H1 (cell line): ENCODE measurements around the gene ENAH. TPM values are rescaled to one million over a fixed set of nuclear protein-coding genes. Genes with fewer than 3 reads are reported as not detected.

Experiments used
- TAF1 ChIP-seq: IDR thresholded peaks from 2 replicates; pipeline ENCODE4 v1.6.1; 2011; ENCODE audit warnings: mild to moderate bottlenecking, low read depth, low read length
- polyA plus RNA-seq, 7 experiments: library from polyadenylated mRNA; depleted of rRNA in 3 of 7; stranded (reverse) in 5 of 7; unstranded in 2 of 7; fragments of >200 nt in 5 of 7; fragments of 200-250 nt in 2 of 7; gene quantifications; 1 replicate in 5 of 7; 2 replicates in 1 of 7; 4 replicates in 1 of 7; pipeline versions ENCODE4 v1.2.1 to v1.2.3, GENCODE V29; 2011 to 2013; ENCODE audit warnings: missing spikeins in 2 of 7, mixed read lengths in 2 of 7
- total RNA-seq: library from RNA; stranded (reverse); fragmentation: NEBNext Ultra II Directional; extraction: Animal tissue kit (Norgen Biotek cat#: 25700); gene quantifications from 2 replicates; pipeline ENCODE4 v1.2.1, GENCODE V29; 2021

ENAH gene
- total and polyA plus RNA-seq, 2 of the 8 experiments (the other 6 are each of a cell fraction or from before 2014, with no cell fraction given), result 39.1 to 335 TPM

DNA sequence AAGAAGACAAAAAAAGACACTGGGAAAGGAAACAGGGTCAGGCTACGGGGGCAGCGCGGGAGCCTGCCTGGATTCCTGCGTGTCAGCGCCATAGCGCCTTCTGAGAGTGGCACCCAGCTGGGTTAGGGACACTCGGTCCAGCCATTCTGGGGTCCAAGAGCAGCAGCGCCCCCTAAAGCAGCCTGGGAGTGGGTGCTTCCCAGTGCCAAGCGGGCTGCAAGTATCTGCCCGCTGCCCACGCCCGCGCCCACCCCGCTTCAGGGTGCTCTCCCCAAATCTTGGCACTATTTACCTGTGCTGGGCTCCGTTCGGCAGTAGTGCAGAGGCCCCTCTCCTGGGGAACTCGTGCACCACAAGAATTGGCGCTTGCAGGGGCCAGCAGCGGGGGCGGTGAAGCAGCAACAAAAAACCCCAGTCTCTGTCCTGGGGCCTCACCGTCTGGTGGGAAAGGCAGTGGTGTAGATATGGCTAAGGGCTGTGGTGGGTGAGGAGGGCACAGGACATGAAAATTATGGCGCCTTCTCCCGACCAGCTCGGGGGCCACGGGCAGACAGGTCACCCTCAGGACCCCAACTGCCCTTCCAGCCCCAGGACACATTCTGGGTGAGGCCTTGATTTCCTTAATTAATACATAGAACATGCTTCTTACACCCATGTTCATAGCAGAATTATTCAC lies 200.9 kb downstream of the ENAH start (continued):
- TF ChIP-seq TAF1, result no peak
